Endothelial cell of umbilical vein (primary cell): Measurements from ENCODE around the gene TMEM129. TPM values are rescaled to one million over a fixed set of nuclear protein-coding genes. Genes with fewer than 3 reads are reported as not detected.

ENCODE experiments used
- BruUV-seq: library from RNA; stranded (reverse); fragments of 400-500 nt; replicated peaks from 2 replicates; lab custom pipeline; 2021; lab: Mats Ljungman, UMichigan
- CTCF ChIA-PET: fragments of 300-600, 350-600 bp; sonication (Branson Sonifier 250); formaldehyde crosslinking; loops from one replicate; lab custom pipeline; 2021; ENCODE audit warnings: antibody characterized with exemption, inconsistent platforms; lab: Charles Lee
- POLR2A ChIA-PET: fragments of 300-600, 350-600 bp; sonication (Branson Sonifier 250); formaldehyde crosslinking; loops from one replicate; lab custom pipeline; 2021; ENCODE audit warnings: antibody characterized with exemption, inconsistent platforms; lab: Charles Lee
- DNase-seq: peaks from one replicate; pipeline ENCODE4 v3.0.0-alpha.2; 2011; ENCODE audit warnings: low read depth, low spot score
- FAIRE-seq: peaks from 2 replicates; lab custom pipeline; 2011; peaks lifted over from hg19 to GRCh38; lab: Jason Lieb, UNC
- H2AFZ ChIP-seq: 2 replicates; pipeline ENCODE4 v1.6.0; 2012; ENCODE audit warnings: low read depth, low read length, control low read depth, inconsistent platforms
- H3K27ac ChIP-seq: 2 replicates; pipeline ENCODE4 v1.5.1; 2011; ENCODE audit warnings: low read depth, mild to moderate bottlenecking, control low read depth, low read length, moderate library complexity; ENCODE audit not compliant: insufficient read depth
- H3K27me3 ChIP-seq, 2 experiments: 2 replicates each; pipeline versions ENCODE4 v1.6.0 to v1.6.1; 2011; ENCODE audit warnings: low read length in 2 of 2, mixed read lengths in 1 of 2; ENCODE audit not compliant: control insufficient read depth in 2 of 2, insufficient read depth in 2 of 2
- H3K36me3 ChIP-seq, 2 experiments: 2 replicates in 1 of 2; 3 replicates in 1 of 2; pipeline ENCODE4 v1.5.1; 2011; ENCODE audit warnings: low read length in 2 of 2, mild to moderate bottlenecking in 1 of 2, moderate library complexity in 1 of 2; ENCODE audit not compliant: control insufficient read depth in 2 of 2, insufficient read depth in 2 of 2; ENCODE audit errors: extremely low read depth in 1 of 2
- H3K4me1 ChIP-seq: 3 replicates; pipeline ENCODE4 v1.5.1; 2011; ENCODE audit warnings: mild to moderate bottlenecking, low read length; ENCODE audit not compliant: control insufficient read depth, insufficient read depth; ENCODE audit errors: extremely low read depth
- H3K4me2 ChIP-seq: 2 replicates; pipeline ENCODE4 v1.6.1; 2011; ENCODE audit warnings: low read length, control low read depth, mixed read lengths; ENCODE audit not compliant: insufficient read depth
- H3K4me3 ChIP-seq, 3 experiments: fragments of 200-600 bp in 1 of 3; sonication (generic), shearing (Covaris generic) in 1 of 3; replicated peaks in 1 of 3; 2 replicates each; pipeline ENCODE4 v1.5.1; 2011 to 2016; ENCODE audit warnings: control low read depth in 3 of 3, low read length in 3 of 3, mild to moderate bottlenecking in 2 of 3, inconsistent platforms in 1 of 3, low read depth in 1 of 3, moderate library complexity in 1 of 3; ENCODE audit not compliant: insufficient read depth in 1 of 3
- H3K79me2 ChIP-seq: 2 replicates; pipeline ENCODE4 v1.6.0; 2012; ENCODE audit warnings: low read length, inconsistent platforms; ENCODE audit not compliant: control insufficient read depth, insufficient read depth
- H3K9ac ChIP-seq: replicated peaks from 2 replicates; pipeline ENCODE3; 2011; ENCODE audit warnings: low read length, control low read depth; ENCODE audit not compliant: insufficient read depth; ENCODE audit errors: extremely low read depth
- H3K9me1 ChIP-seq: replicated peaks from 3 replicates; pipeline ENCODE4 v1.6.0; 2011; ENCODE audit warnings: mild to moderate bottlenecking, low read length; ENCODE audit not compliant: control insufficient read depth, insufficient read depth; ENCODE audit errors: extremely low read depth
- H3K9me3 ChIP-seq: replicated peaks from 2 replicates; pipeline ENCODE4 v1.5.1; 2012; ENCODE audit warnings: low read length, inconsistent platforms; ENCODE audit not compliant: control insufficient read depth, insufficient read depth
- H4K20me1 ChIP-seq: replicated peaks from 2 replicates; pipeline ENCODE3; 2011; ENCODE audit warnings: mild to moderate bottlenecking, low read length; ENCODE audit not compliant: control insufficient read depth, insufficient read depth; ENCODE audit errors: extremely low read depth
- CTCF ChIP-seq, 2 donors: IDR thresholded peaks; 1 replicate in 1 of 2; 2 replicates in 1 of 2; pipeline ENCODE4 v1.5.1; 2011; ENCODE audit warnings: low read length in 2 of 2, mild to moderate bottlenecking in 2 of 2, moderate library complexity in 2 of 2, control low read depth in 1 of 2, inconsistent platforms in 1 of 2, low read depth in 1 of 2; ENCODE audit not compliant: insufficient read depth in 1 of 2; ENCODE audit errors: extremely low read depth in 1 of 2
- EZH2 ChIP-seq: IDR thresholded peaks from 2 replicates; pipeline ENCODE4 v1.6.1; 2012; ENCODE audit warnings: borderline replicate concordance, low read depth, mild to moderate bottlenecking, moderate library complexity, low read length, inconsistent platforms; ENCODE audit not compliant: severe bottlenecking
- FOS ChIP-seq: IDR thresholded peaks from 2 replicates; pipeline ENCODE4 v1.6.1; 2011; ENCODE audit warnings: mild to moderate bottlenecking, low read length, moderate library complexity, borderline replicate concordance; ENCODE audit not compliant: insufficient read depth
- GATA2 ChIP-seq: IDR thresholded peaks from 2 replicates; pipeline ENCODE4 v1.7.0; 2011; ENCODE audit warnings: low read depth, mild to moderate bottlenecking, moderate library complexity, mixed read lengths, low read length; ENCODE audit not compliant: insufficient read length, insufficient read depth
- JUN ChIP-seq: IDR thresholded peaks from 2 replicates; pipeline ENCODE4 v1.6.1; 2011; ENCODE audit warnings: borderline replicate concordance, low read depth; ENCODE audit not compliant: insufficient read length, insufficient read depth
- MAX ChIP-seq: IDR thresholded peaks from 2 replicates; pipeline ENCODE4 v1.6.1; 2011; ENCODE audit not compliant: insufficient read depth, insufficient read length
- MYC ChIP-seq: IDR thresholded peaks from one replicate; pipeline ENCODE4 v1.6.1; 2011; ENCODE audit warnings: mild to moderate bottlenecking, low read depth, low read length
- POLR2A ChIP-seq: IDR thresholded peaks from 2 replicates; pipeline ENCODE4 v1.6.1; 2012; ENCODE audit warnings: low read depth, mild to moderate bottlenecking, control low read depth, low read length
- POLR2AphosphoS5 ChIP-seq: IDR thresholded peaks from 2 replicates; pipeline ENCODE4 v1.6.1; 2012; ENCODE audit warnings: low read depth, mild to moderate bottlenecking, control low read depth, low read length, moderate library complexity; ENCODE audit not compliant: insufficient read depth
- dilution Hi-C: fragments of 300-500 bp; cut with MboI; formaldehyde crosslinking; loops from one replicate; pipeline ENCODE4 v1.15.0; 2019; ENCODE audit warnings: low sequenced_read_pairs; ENCODE audit not compliant: extremely low pct_ligation_motif_present
- intact Hi-C: fragments of 100-400 bp; cut with micrococcal nuclease; formaldehyde crosslinking; loops from one replicate; pipeline ENCODE4 v1.10.0; 2022
- polyA plus RNA-seq, 4 experiments: library from polyadenylated mRNA; depleted of rRNA in 3 of 4; stranded (reverse) in 3 of 4; unstranded in 1 of 4; fragments of >200 nt; gene quantifications; 2 replicates each; pipeline versions ENCODE4 v1.2.1 to v1.2.3, GENCODE V29; 2011 to 2012; ENCODE audit warnings: missing spikeins in 1 of 4
- total RNA-seq: library from RNA; stranded (reverse); gene quantifications from 2 replicates; pipeline ENCODE4 v1.2.3, GENCODE V29; 2021

The TMEM129 gene
- total and polyA plus RNA-seq, 2 donors (not counting 3 experiments of a cell fraction or from before 2014, with no cell fraction given) = 23.2 to 33.2 TPM

- no peak overlapping the region for H2AFZ ChIP-seq
- no peaks in the 10 kb centered on the region for H3K9me3 ChIP-seq
- peaks cover 0 to 14% of the 10 kb centered on the region in 2 experiments for H3K36me3 ChIP-seq
- no peak overlapping the region for H3K4me3 ChIP-seq
- intact Hi-C loops (no loop called here), dilution Hi-C loops (no loop called here)
- H3K9ac ChIP-seq = no peak overlapping the region
- H3K9me1 ChIP-seq = no peaks in the 10 kb centered on the region
- POLR2A ChIA-PET = no interaction called here
- H3K79me2 ChIP-seq = peaks cover 44% of the 10 kb centered on the region
- DNase-seq = no peak
- no TSS peak for BruUV-seq
- CTCF ChIA-PET = interaction anchor here (4.6 kb wide), 1 partner anchor 24 kb away, joined by 15 read pairs; no protein-coding TSS in a partner anchor
- TF ChIP-seq CTCF (IDR thresholded peaks at IDR 0.05; ENCODE audit: extremely low read depth in 1 of 2, insufficient read depth in 1 of 2, low read depth in 1 of 2, low read length in 2 of 2) = no peak
- no peak for TF ChIP-seq POLR2A
- no peak for TF ChIP-seq EZH2
- TF ChIP-seq MYC = no peak
- no peak for TF ChIP-seq FOS
- TF ChIP-seq JUN = no peak
- no peak for TF ChIP-seq GATA2
- TF ChIP-seq MAX = no peak
- no peak for TF ChIP-seq POLR2AphosphoS5
- no peak for FAIRE-seq
- H3K4me1 ChIP-seq = peaks cover 18% of the 10 kb centered on the region
- no peaks in the 10 kb centered on the region for H4K20me1 ChIP-seq
- no peak overlapping the region for H3K4me2 ChIP-seq
- H3K27ac ChIP-seq = no peak overlapping the region
- no peaks in the 10 kb centered on the region for H3K27me3 ChIP-seq
These were observed 3.7 kb downstream of the TMEM129 start for GRCh38 chr4:1717129-1718094.
